B cell (primary cell): Measurements from ENCODE around the gene KAT8. TPM values are rescaled to one million over a fixed set of nuclear protein-coding genes. Genes with fewer than 3 reads are reported as not detected.

Experiments
- ATAC-seq: fragments of 200-7000 bp; cut with Tn5 transposase; one replicate; pipeline ENCODE4 v1.10.0; 2021; ENCODE audit warnings: low read depth, mild to moderate bottlenecking, moderate number of reproducible peaks, moderate library complexity
- CTCF ChIA-PET: fragments of 350-600 bp; sonication (Branson Sonifier 250); formaldehyde crosslinking; loops from one replicate; lab custom pipeline; 2021; ENCODE audit warnings: antibody characterized with exemption, inconsistent platforms; lab: Charles Lee
- POLR2A ChIA-PET: fragments of 350-600 bp; sonication (Branson Sonifier 250); formaldehyde crosslinking; loops from one replicate; lab custom pipeline; 2021; ENCODE audit warnings: antibody characterized with exemption; lab: Charles Lee
- DNase-seq: peaks from one replicate; pipeline ENCODE4 v3.0.0; 2013
- H2AFZ ChIP-seq: 2 replicates; pipeline ENCODE4 v1.6.1; 2012; ENCODE audit warnings: mild to moderate bottlenecking, low read depth, low read length; ENCODE audit not compliant: insufficient read depth, poor library complexity, severe bottlenecking
- H3K27ac ChIP-seq, 2 donors: 1 replicate in 1 of 2; 2 replicates in 1 of 2; pipeline ENCODE4 v1.5.1; 2012 to 2013; ENCODE audit warnings: low read length in 2 of 2, mild to moderate bottlenecking in 2 of 2, moderate library complexity in 1 of 2
- H3K27me3 ChIP-seq, 4 experiments: fragments of 200-600 bp in 1 of 4; sonication (generic) in 1 of 4; replicated peaks in 1 of 4; 1 replicate in 2 of 4; 2 replicates in 2 of 4; pipeline versions ENCODE4 v1.6.1 to v1.7.0; 2013 to 2016; ENCODE audit warnings: low read length in 3 of 4, mild to moderate bottlenecking in 2 of 4, mixed read lengths in 1 of 4, moderate library complexity in 1 of 4; ENCODE audit not compliant: insufficient read depth in 4 of 4, control insufficient read depth in 3 of 4; ENCODE audit errors: control extremely low read depth in 1 of 4
- H3K36me3 ChIP-seq, 2 experiments: replicated peaks in 1 of 2; 1 replicate in 1 of 2; 2 replicates in 1 of 2; pipeline versions ENCODE4 v1.6.1 to v1.7.1; 2013; ENCODE audit warnings: low read length in 1 of 2; ENCODE audit not compliant: insufficient read depth in 2 of 2, control insufficient read depth in 1 of 2; ENCODE audit errors: control extremely low read depth in 1 of 2, extremely low read depth in 1 of 2
- H3K4me1 ChIP-seq, 2 donors: fragments of 200-600 bp in 1 of 2; sonication (generic) in 1 of 2; 1 replicate in 1 of 2; 2 replicates in 1 of 2; pipeline versions ENCODE4 v1.5.1 to v1.6.1; 2013 to 2017; ENCODE audit warnings: low read length in 2 of 2; ENCODE audit not compliant: control insufficient read depth in 2 of 2, insufficient read depth in 2 of 2
- H3K4me2 ChIP-seq: replicated peaks from 2 replicates; pipeline ENCODE3; 2012; ENCODE audit warnings: mild to moderate bottlenecking, low read depth, low read length; ENCODE audit not compliant: poor library complexity, severe bottlenecking
- H3K4me3 ChIP-seq, 5 experiments: fragments of 200-600 bp in 1 of 5; sonication (generic) in 1 of 5; 1 replicate in 3 of 5; 2 replicates in 2 of 5; pipeline versions ENCODE4 v1.5.1 to v1.7.0; 2011 to 2016; ENCODE audit warnings: low read length in 4 of 5, mild to moderate bottlenecking in 4 of 5, low read depth in 2 of 5, control low read depth in 1 of 5, moderate library complexity in 1 of 5; ENCODE audit not compliant: insufficient read depth in 1 of 5; ENCODE audit errors: control extremely low read depth in 1 of 5, extremely low read depth in 1 of 5
- H3K79me2 ChIP-seq: fragments of 200-600 bp; sonication (generic); one replicate; pipeline ENCODE4 v1.6.0; 2016; ENCODE audit warnings: low read length; ENCODE audit not compliant: control insufficient read depth, insufficient read depth
- H3K9ac ChIP-seq: fragments of 200-600 bp; sonication (generic); 2 replicates; pipeline ENCODE4 v1.6.1; 2017; ENCODE audit warnings: mild to moderate bottlenecking, low read length, moderate library complexity
- H3K9me3 ChIP-seq, 3 donors: one replicate each; pipeline versions ENCODE4 v1.6.1 to v1.7.1; 2013; ENCODE audit warnings: low read length in 2 of 3; ENCODE audit not compliant: control insufficient read depth in 2 of 3, insufficient read depth in 1 of 3; ENCODE audit errors: control extremely low read depth in 1 of 3
- H4K20me1 ChIP-seq: 2 replicates; pipeline ENCODE4 v1.6.0; 2012; ENCODE audit warnings: mild to moderate bottlenecking, low read length; ENCODE audit not compliant: insufficient read depth, control insufficient read depth, poor library complexity, severe bottlenecking
- H3K27ac Mint-ChIP-seq: one replicate; pipeline ENCODE4 v1.8.0; 2021; ENCODE audit warnings: mixed read lengths
- H3K27me3 Mint-ChIP-seq: one replicate; pipeline ENCODE4 v1.8.0; 2021; ENCODE audit warnings: mixed read lengths
- H3K4me1 Mint-ChIP-seq: one replicate; pipeline ENCODE4 v1.8.0; 2021; ENCODE audit warnings: mixed read lengths
- H3K4me3 Mint-ChIP-seq: one replicate; pipeline ENCODE4 v1.8.0; 2021; ENCODE audit warnings: mixed read lengths
- H3K9me3 Mint-ChIP-seq: one replicate; pipeline ENCODE4 v1.8.0; 2022; ENCODE audit warnings: mixed read lengths; ENCODE audit not compliant: insufficient read depth
- CTCF ChIP-seq: fragments of 200-600 bp; IDR thresholded peaks from one replicate; pipeline ENCODE4 v1.8.0; 2022; ENCODE audit warnings: antibody characterized with exemption, mild to moderate bottlenecking
- EZH2 ChIP-seq: IDR thresholded peaks from 2 replicates; pipeline ENCODE4 v1.6.1; 2012; ENCODE audit warnings: borderline replicate concordance, low read depth, mild to moderate bottlenecking, moderate library complexity, low read length; ENCODE audit not compliant: insufficient read depth, poor library complexity, severe bottlenecking
- WGBS: methylation state at CpG from one replicate; pipeline ENCODE4 v1.1.5; 2013; ENCODE audit warnings: missing lambda C conversion rate; ENCODE audit not compliant: insufficient coverage; 5-methylcytosine and 5-hydroxymethylcytosine counted together
- intact Hi-C: fragments of 100-400 bp; cut with micrococcal nuclease; formaldehyde crosslinking; loops from one replicate; pipeline ENCODE4 v1.10.0; 2022
- polyA plus RNA-seq: library from polyadenylated mRNA; depleted of rRNA; stranded (reverse); fragments of >200 nt; gene quantifications from 2 replicates; pipeline ENCODE4 v1.2.3, GENCODE V29; 2012
- total RNA-seq, 2 donors: library from RNA; stranded (reverse); fragments of 120-200 nt in 1 of 2; gene quantifications; 1 replicate in 1 of 2; 2 replicates in 1 of 2; pipeline versions ENCODE4 v1.2.3 to v1.2.4, GENCODE V29; 2013 to 2022

The KAT8 gene
- total and polyA plus RNA-seq, 2 donors (not counting 1 experiment from before 2014, with no cell fraction given): 100.0 to 102 TPM

- Histone ChIP-seq H3K4me2 (no peak overlapping the region), H3K36me3 (peaks cover 0 to 47% of the 10 kb centered on the region in 2 experiments), H3K9ac (no peak overlapping the region), H3K9me3 (no peaks in the 10 kb centered on the region), H3K27ac (no peak overlapping the region), H3K4me1 (peaks cover 0 to 4% of the 10 kb centered on the region in 2 donors), H3K4me3 (no peak overlapping the region), H2AFZ (no peak overlapping the region), H4K20me1 (peaks cover 58% of the 10 kb centered on the region), H3K27me3 (no peaks in the 10 kb centered on the region), H3K79me2 (peaks cover 52% of the 10 kb centered on the region)
- ChIA-PET POLR2A (no interaction called here), CTCF (no interaction called here)
- intact Hi-C loops: no loop called here
- DNase-seq (no peak), ATAC-seq (no peak)
- TF ChIP-seq CTCF: no peak
- no peak for TF ChIP-seq EZH2
- Mint-ChIP-seq H3K4me3 (no peak overlapping the region), H3K9me3 (no peaks in the 10 kb centered on the region), H3K27ac (no peak overlapping the region), H3K27me3 (no peaks in the 10 kb centered on the region), H3K4me1 (peaks cover 9% of the 10 kb centered on the region)
- 100% methylated on average over 3 of the region's 5 CpGs for WGBS
Measured at GRCh38 chr16:31083556-31083955, 33.9 kb upstream of the KAT8 start.

- ATAC-seq (no peak), DNase-seq (no peak)
- Histone ChIP-seq H2AFZ (no peak overlapping the region), H3K79me2 (peaks cover 52% of the 10 kb centered on the region), H3K36me3 (peaks cover 0 to 42% of the 10 kb centered on the region in 2 experiments), H3K27me3 (no peaks in the 10 kb centered on the region), H3K9ac (no peak overlapping the region), H3K4me1 (peaks cover 0 to 4% of the 10 kb centered on the region in 2 donors), H3K4me3 (no peak overlapping the region), H3K4me2 (no peak overlapping the region), H3K9me3 (no peaks in the 10 kb centered on the region), H3K27ac (no peak overlapping the region), H4K20me1 (peaks cover 54% of the 10 kb centered on the region)
- H3K4me3 Mint-ChIP-seq: no peak overlapping the region
- ChIA-PET CTCF (interaction anchor here (0.6 kb wide), 1 partner anchor 18 kb away, joined by 3 read pairs; no protein-coding TSS in a partner anchor), POLR2A (interaction anchor here (0.9 kb wide), 1 partner anchor 10 kb away, joined by 3 read pairs; the partner anchor contains the start of genes ZNF646 and ZNF668)
- H3K9me3 Mint-ChIP-seq: no peaks in the 10 kb centered on the region
- TF ChIP-seq CTCF: no peak
- TF ChIP-seq EZH2: no peak
- no peak overlapping the region for H3K27ac Mint-ChIP-seq
- peaks cover 9% of the 10 kb centered on the region for H3K4me1 Mint-ChIP-seq
- 98% methylated on average over 13 of the region's 13 CpGs for WGBS
- intact Hi-C loops: no loop called here
- no peaks in the 10 kb centered on the region for H3K27me3 Mint-ChIP-seq
Measured at GRCh38 chr16:31083981-31084380, 33.5 kb upstream of the KAT8 start.
